ENCODE data around the gene KRTAP29-1. TPM values are rescaled to one million over a fixed set of nuclear protein-coding genes. Genes with fewer than 3 reads are reported as not detected.

The KRTAP29-1 gene
- total RNA-seq, 1 experiment from 2014 or later, result not detected

DNA sequence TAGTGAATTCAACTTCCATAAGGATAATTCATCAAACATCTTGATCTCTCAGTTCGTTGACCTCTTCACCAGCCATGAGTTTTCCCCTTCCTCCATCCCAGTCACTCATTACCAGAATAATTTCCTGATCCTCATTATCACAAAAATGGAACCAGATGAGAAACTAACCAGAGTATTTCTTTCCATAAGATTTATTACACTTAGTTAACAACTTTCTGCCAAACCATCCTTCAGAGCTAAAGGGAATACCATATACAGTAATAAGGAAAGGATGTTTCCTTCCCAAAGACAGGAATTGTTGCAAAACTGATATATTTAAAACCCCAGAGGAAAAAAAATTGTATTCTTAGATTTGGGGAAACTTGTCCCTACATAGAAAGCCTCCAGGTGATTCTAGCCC, 8.6 kb downstream of the KRTAP29-1 start:
- H3K4me3 ChIP-seq, result no peak overlapping the region
- H3K27ac ChIP-seq, result no peak overlapping the region
- no peaks in the 10 kb centered on the region for H3K9me2 ChIP-seq (ENCODE audit: insufficient read depth)
- no peak overlapping the region for H2AFZ ChIP-seq
- BruUV-seq (replicated peaks), result no TSS peak
- H3K4me1 ChIP-seq (replicated peaks; ENCODE audit: insufficient read depth), result no peaks in the 10 kb centered on the region
- H3K27me3 ChIP-seq (ENCODE audit: insufficient read depth, low read depth), result no peaks in the 10 kb centered on the region
- no peaks in the 10 kb centered on the region for H3K9me3 ChIP-seq (ENCODE audit: insufficient read depth, low read depth)
- H3K4me2 ChIP-seq, result no peak overlapping the region
- H4K20me1 ChIP-seq (ENCODE audit: insufficient read depth), result no peaks in the 10 kb centered on the region
- TF ChIP-seq, protein P1, sequence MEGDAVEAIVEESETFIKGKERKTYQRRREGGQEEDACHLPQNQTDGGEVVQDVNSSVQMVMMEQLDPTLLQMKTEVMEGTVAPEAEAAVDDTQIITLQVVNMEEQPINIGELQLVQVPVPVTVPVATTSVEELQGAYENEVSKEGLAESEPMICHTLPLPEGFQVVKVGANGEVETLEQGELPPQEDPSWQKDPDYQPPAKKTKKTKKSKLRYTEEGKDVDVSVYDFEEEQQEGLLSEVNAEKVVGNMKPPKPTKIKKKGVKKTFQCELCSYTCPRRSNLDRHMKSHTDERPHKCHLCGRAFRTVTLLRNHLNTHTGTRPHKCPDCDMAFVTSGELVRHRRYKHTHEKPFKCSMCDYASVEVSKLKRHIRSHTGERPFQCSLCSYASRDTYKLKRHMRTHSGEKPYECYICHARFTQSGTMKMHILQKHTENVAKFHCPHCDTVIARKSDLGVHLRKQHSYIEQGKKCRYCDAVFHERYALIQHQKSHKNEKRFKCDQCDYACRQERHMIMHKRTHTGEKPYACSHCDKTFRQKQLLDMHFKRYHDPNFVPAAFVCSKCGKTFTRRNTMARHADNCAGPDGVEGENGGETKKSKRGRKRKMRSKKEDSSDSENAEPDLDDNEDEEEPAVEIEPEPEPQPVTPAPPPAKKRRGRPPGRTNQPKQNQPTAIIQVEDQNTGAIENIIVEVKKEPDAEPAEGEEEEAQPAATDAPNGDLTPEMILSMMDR (conservative IDR thresholded peaks at IDR 0.05), result no peak
- no peak for TF ChIP-seq EZH2 (IDR thresholded peaks at IDR 0.05; ENCODE audit: low read depth)
- no peaks in the 10 kb centered on the region for H3K36me3 ChIP-seq (ENCODE audit: low read depth)
- no peaks in the 10 kb centered on the region for H3F3A ChIP-seq (ENCODE audit: insufficient read depth, low read depth)
- DNase-seq, result no peak
- intact Hi-C loops (cut with micrococcal nuclease; ENCODE audit: unreplicated experiment), result no loop called here
- CTCF ChIA-PET, result no interaction called here
- POLR2A ChIA-PET (ENCODE audit: unreplicated experiment), result no interaction called here
- H3K79me2 ChIP-seq (ENCODE audit: low read depth), result no peaks in the 10 kb centered on the region

DNA sequence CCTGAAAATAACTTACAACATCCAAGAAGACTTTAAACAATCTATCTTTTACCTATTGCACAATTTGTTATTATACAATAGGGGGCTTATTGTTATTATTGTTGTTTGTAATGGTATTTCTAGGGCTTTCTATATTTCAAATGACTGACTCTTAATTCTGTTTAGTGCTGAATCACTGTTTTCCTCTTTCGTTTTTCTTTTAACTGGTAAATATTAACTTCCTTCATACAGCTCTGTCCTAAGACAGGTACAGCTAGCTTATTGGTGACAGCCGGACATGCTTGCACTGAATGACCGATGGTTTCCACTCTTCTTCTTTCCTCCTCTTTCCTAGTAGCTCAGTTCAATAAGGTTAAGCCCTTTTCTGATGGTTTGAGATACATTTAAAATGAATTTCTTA, 15.6 kb downstream of the KRTAP29-1 start:
- Histone ChIP-seq H3K4me2 (no peak overlapping the region), H3K27me3 (ENCODE audit: insufficient read depth, low read depth) (no peaks in the 10 kb centered on the region), H3K9me3 (ENCODE audit: insufficient read depth, low read depth) (0 out of 2 replicates have a peak, but pooled peaks cover 5% of the 10 kb centered on the region), H3K27ac (no peak overlapping the region), H3K36me3 (ENCODE audit: low read depth) (no peaks in the 10 kb centered on the region), H3K9me2 (ENCODE audit: insufficient read depth) (no peaks in the 10 kb centered on the region), H3K79me2 (ENCODE audit: low read depth) (no peaks in the 10 kb centered on the region), H3K4me1 (replicated peaks; ENCODE audit: insufficient read depth) (no peaks in the 10 kb centered on the region; the same call in 1 of the 2 replicates), H3F3A (ENCODE audit: insufficient read depth, low read depth) (no peaks in the 10 kb centered on the region), H3K4me3 (no peak overlapping the region), H2AFZ (no peak overlapping the region), H4K20me1 (ENCODE audit: insufficient read depth) (no peaks in the 10 kb centered on the region)
- BruUV-seq (replicated peaks), result no TSS peak
- DNase-seq, result no peak
- POLR2A ChIA-PET (ENCODE audit: unreplicated experiment), result no interaction called here
- CTCF ChIA-PET, result no interaction called here
- intact Hi-C loops (cut with micrococcal nuclease; ENCODE audit: unreplicated experiment), result no loop called here
- TF ChIP-seq EZH2 (IDR thresholded peaks at IDR 0.05; ENCODE audit: low read depth), result no peak
- TF ChIP-seq, protein P1 (conservative IDR thresholded peaks at IDR 0.05), result no peak

DNA sequence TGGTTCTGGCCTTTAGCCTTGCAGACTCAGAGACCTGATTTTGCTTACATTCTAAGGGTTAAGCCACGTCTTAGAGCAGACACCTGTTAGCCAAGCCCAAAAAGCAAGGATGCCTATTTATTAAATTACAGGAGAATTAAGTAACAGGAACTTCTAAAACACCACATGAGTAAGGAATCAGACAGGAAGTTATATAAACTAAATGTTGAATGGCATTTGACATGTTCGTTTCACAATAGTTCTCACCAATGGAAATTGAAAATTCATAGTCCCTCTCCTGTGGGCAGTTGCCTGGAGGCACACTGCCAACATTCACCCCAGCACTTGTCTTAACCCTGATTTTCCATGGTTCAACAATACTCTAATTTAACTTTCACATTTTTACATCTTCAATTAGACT, 18.1 kb downstream of the KRTAP29-1 start:
- 0 out of 2 replicates have a peak, but pooled peaks cover 7% of the 10 kb centered on the region for H3K9me3 ChIP-seq (ENCODE audit: insufficient read depth, low read depth)
- no peak overlapping the region for H3K27ac ChIP-seq
- TF ChIP-seq, protein P1 (conservative IDR thresholded peaks at IDR 0.05), result no peak
- TF ChIP-seq EZH2 (IDR thresholded peaks at IDR 0.05; ENCODE audit: low read depth), result no peak
- BruUV-seq (replicated peaks), result no TSS peak
- no peaks in the 10 kb centered on the region for H3K27me3 ChIP-seq (ENCODE audit: insufficient read depth, low read depth)
- no peaks in the 10 kb centered on the region for H3K79me2 ChIP-seq (ENCODE audit: low read depth)
- H2AFZ ChIP-seq, result no peak overlapping the region
- no peaks in the 10 kb centered on the region for H4K20me1 ChIP-seq (ENCODE audit: insufficient read depth)
- ChIA-PET POLR2A (ENCODE audit: unreplicated experiment) (no interaction called here), CTCF (no interaction called here)
- no peaks in the 10 kb centered on the region for H3K36me3 ChIP-seq (ENCODE audit: low read depth)
- no peaks in the 10 kb centered on the region; the same call in 1 of the 2 replicates for H3K4me1 ChIP-seq (replicated peaks; ENCODE audit: insufficient read depth)
- no peak for DNase-seq
- intact Hi-C loops (cut with micrococcal nuclease; ENCODE audit: unreplicated experiment), result no loop called here
- H3K4me3 ChIP-seq, result no peak overlapping the region
- no peak overlapping the region for H3K4me2 ChIP-seq
- no peaks in the 10 kb centered on the region for H3F3A ChIP-seq (ENCODE audit: insufficient read depth, low read depth)
- no peaks in the 10 kb centered on the region for H3K9me2 ChIP-seq (ENCODE audit: insufficient read depth)

Measured in PC-9 (cell line).